Panc1 (cell line): ENCODE results near the gene FAM193A. TPM values are rescaled to one million over a fixed set of nuclear protein-coding genes. Genes with fewer than 3 reads are reported as not detected.

Experiments
- ATAC-seq: fragments of 200-7000 bp; cut with Tn5 transposase; 2 replicates; pipeline ENCODE4 v1.9.1; 2020; ENCODE audit warnings: mild to moderate bottlenecking, moderate library complexity
- BruUV-seq: library from RNA; stranded (reverse); fragments of 400-500 nt; replicated peaks from 2 replicates; lab custom pipeline; 2021; lab: Mats Ljungman, UMichigan
- CTCF ChIA-PET: fragments of 300-600 bp; sonication (Branson Sonifier 250); formaldehyde crosslinking; loops from one replicate; lab custom pipeline; 2022; ENCODE audit warnings: antibody characterized with exemption; lab: Charles Lee
- POLR2A ChIA-PET: fragments of 300-600 bp; sonication (Branson Sonifier 250); formaldehyde crosslinking; loops from one replicate; lab custom pipeline; 2022; ENCODE audit warnings: antibody characterized with exemption; lab: Charles Lee
- DNase-seq: peaks from one replicate; pipeline ENCODE4 v3.0.0-alpha.2; 2010; ENCODE audit warnings: low read depth, low spot score
- H3K27ac ChIP-seq: 2 replicates; pipeline ENCODE4 v1.5.1; 2011; ENCODE audit warnings: mild to moderate bottlenecking, low read length, inconsistent platforms
- H3K27me3 ChIP-seq: fragments of 200-500 bp; sonication (Bioruptor generic); 2 replicates; pipeline ENCODE4 v1.6.0; 2014; ENCODE audit warnings: low read length, inconsistent platforms; ENCODE audit not compliant: control insufficient read depth, insufficient read depth
- H3K36me3 ChIP-seq: fragments of 200-500 bp; sonication (Bioruptor generic); 2 replicates; pipeline ENCODE4 v1.5.1; 2014; ENCODE audit warnings: inconsistent platforms, mild to moderate bottlenecking, low read length, moderate library complexity; ENCODE audit not compliant: control insufficient read depth, insufficient read depth
- H3K4me1 ChIP-seq: 2 replicates; pipeline ENCODE4 v1.5.1; 2011; ENCODE audit warnings: inconsistent platforms, mild to moderate bottlenecking, low read length, moderate library complexity; ENCODE audit not compliant: control insufficient read depth, insufficient read depth
- H3K4me3 ChIP-seq, 2 experiments: 2 replicates each; pipeline ENCODE4 v1.5.1; 2011 to 2012; ENCODE audit warnings: low read depth in 2 of 2, low read length in 2 of 2, mild to moderate bottlenecking in 2 of 2, inconsistent platforms in 1 of 2, moderate library complexity in 1 of 2
- H3K9me3 ChIP-seq: fragments of 200-500 bp; sonication (Bioruptor generic); 2 replicates; pipeline ENCODE4 v1.5.1; 2014; ENCODE audit warnings: low read depth, mild to moderate bottlenecking, inconsistent platforms, low read length, moderate library complexity; ENCODE audit not compliant: control insufficient read depth, insufficient read depth
- CTCF ChIP-seq: fragments of 450-650 bp; IDR thresholded peaks from 2 replicates; pipeline ENCODE4 v1.5.1; 2017; ENCODE audit warnings: mild to moderate bottlenecking
- POLR2AphosphoS5 ChIP-seq: IDR thresholded peaks from 2 replicates; pipeline ENCODE4 v1.6.1; 2012; ENCODE audit warnings: mild to moderate bottlenecking, low read depth, low read length, moderate library complexity
- SIN3A ChIP-seq: IDR thresholded peaks from 2 replicates; pipeline ENCODE4 v1.6.1; 2012; ENCODE audit warnings: low read depth, mild to moderate bottlenecking, low read length, moderate library complexity, borderline replicate concordance; ENCODE audit not compliant: insufficient read depth
- TCF7L2 ChIP-seq: IDR thresholded peaks from 2 replicates; pipeline ENCODE4 v1.6.1; 2011; ENCODE audit warnings: mild to moderate bottlenecking, low read depth, low read length, inconsistent platforms
- in situ Hi-C: cut with HindIII; loops from 2 replicates; pipeline ENCODE4 v1.10.0; 2016; ENCODE audit warnings: low sequenced_read_pairs, low pct_unique_long_range_greater_than_20kb
- intact Hi-C: fragments of 100-400 bp; cut with micrococcal nuclease; formaldehyde crosslinking; loops from one replicate; pipeline ENCODE4 v1.10.0; 2022; ENCODE audit not compliant: unreplicated experiment
- total RNA-seq: library from RNA; stranded (reverse); gene quantifications from one replicate; pipeline ENCODE4 v1.2.1, GENCODE V29; 2021; ENCODE audit not compliant: unreplicated experiment
- TF ChIP-seq, protein P1 (sequence below), 2 experiments: IDR thresholded peaks; 2 replicates each; pipeline ENCODE4 v1.6.1; 2011 to 2012; ENCODE audit warnings: low read depth in 2 of 2, control low read depth in 1 of 2, low read length in 1 of 2, mild to moderate bottlenecking in 1 of 2, moderate library complexity in 1 of 2; ENCODE audit not compliant: insufficient read depth in 1 of 2

The FAM193A gene
- total RNA-seq, 1 experiment from 2014 or later = 25.7 TPM

DNA sequence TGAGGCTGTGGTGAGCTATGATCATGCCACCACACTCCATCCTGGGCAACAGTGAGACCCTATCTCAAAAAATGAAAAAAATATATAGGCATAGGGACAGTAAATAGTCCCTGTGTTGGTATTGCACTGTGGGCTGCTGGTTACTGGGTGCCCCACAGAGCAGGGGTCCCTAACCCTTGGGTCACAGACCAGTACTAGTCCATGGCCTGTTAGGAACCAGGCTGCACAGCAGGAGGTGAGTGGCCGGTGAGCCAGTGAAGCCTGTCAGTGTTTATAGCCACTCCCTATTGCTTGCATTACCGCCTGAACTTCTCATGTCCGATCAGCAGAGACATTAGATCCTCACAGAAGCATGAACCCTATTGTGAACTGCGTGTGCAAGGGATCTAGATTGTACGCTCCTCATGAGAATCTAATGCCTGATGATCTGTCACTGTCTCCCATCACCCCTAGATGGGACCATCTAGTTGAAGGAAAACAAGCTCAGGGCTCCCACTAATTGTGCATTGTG lies 113.2 kb downstream of the FAM193A start:
- BruUV-seq = no TSS peak
- in situ Hi-C loops (no loop called here), intact Hi-C loops (no loop called here)
- DNase-seq (no peak), ATAC-seq (no peak)
- Histone ChIP-seq H3K27ac (no peak overlapping the region), H3K36me3 (no peaks in the 10 kb centered on the region; the same call in 1 of the 2 replicates), H3K9me3 (no peaks in the 10 kb centered on the region), H3K27me3 (no peaks in the 10 kb centered on the region), H3K4me3 (no peak overlapping the region), H3K4me1 (no peaks in the 10 kb centered on the region)
- ChIA-PET CTCF (no interaction called here), POLR2A (no interaction called here)
- TF ChIP-seq SIN3A = no peak
- no peak for TF ChIP-seq TCF7L2
- no peak for TF ChIP-seq CTCF
- TF ChIP-seq POLR2AphosphoS5 = no peak
- TF ChIP-seq, protein P1, sequence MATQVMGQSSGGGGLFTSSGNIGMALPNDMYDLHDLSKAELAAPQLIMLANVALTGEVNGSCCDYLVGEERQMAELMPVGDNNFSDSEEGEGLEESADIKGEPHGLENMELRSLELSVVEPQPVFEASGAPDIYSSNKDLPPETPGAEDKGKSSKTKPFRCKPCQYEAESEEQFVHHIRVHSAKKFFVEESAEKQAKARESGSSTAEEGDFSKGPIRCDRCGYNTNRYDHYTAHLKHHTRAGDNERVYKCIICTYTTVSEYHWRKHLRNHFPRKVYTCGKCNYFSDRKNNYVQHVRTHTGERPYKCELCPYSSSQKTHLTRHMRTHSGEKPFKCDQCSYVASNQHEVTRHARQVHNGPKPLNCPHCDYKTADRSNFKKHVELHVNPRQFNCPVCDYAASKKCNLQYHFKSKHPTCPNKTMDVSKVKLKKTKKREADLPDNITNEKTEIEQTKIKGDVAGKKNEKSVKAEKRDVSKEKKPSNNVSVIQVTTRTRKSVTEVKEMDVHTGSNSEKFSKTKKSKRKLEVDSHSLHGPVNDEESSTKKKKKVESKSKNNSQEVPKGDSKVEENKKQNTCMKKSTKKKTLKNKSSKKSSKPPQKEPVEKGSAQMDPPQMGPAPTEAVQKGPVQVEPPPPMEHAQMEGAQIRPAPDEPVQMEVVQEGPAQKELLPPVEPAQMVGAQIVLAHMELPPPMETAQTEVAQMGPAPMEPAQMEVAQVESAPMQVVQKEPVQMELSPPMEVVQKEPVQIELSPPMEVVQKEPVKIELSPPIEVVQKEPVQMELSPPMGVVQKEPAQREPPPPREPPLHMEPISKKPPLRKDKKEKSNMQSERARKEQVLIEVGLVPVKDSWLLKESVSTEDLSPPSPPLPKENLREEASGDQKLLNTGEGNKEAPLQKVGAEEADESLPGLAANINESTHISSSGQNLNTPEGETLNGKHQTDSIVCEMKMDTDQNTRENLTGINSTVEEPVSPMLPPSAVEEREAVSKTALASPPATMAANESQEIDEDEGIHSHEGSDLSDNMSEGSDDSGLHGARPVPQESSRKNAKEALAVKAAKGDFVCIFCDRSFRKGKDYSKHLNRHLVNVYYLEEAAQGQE (IDR thresholded peaks at IDR 0.05; ENCODE audit: insufficient read depth in 1 of 2, low read depth in 2 of 2, low read length in 1 of 2) = no peak

- no peaks in the 10 kb centered on the region for H3K9me3 ChIP-seq
- in situ Hi-C loops = no loop called here
- TF ChIP-seq, protein P1 (IDR thresholded peaks at IDR 0.05; ENCODE audit: insufficient read depth in 1 of 2, low read depth in 2 of 2, low read length in 1 of 2) = no peak
- TF ChIP-seq CTCF (no peak), SIN3A (no peak)
- ATAC-seq = no peak
- H3K4me1 ChIP-seq = no peaks in the 10 kb centered on the region
- no peak overlapping the region for H3K4me3 ChIP-seq
- H3K36me3 ChIP-seq = no peaks in the 10 kb centered on the region
- no peak overlapping the region for H3K27ac ChIP-seq
- CTCF ChIA-PET = no interaction called here
- BruUV-seq = no TSS peak
- POLR2A ChIA-PET = no interaction called here
- no peak for DNase-seq
- no peaks in the 10 kb centered on the region for H3K27me3 ChIP-seq
- intact Hi-C loops = no loop called here
Observed at GRCh38 chr4:2650276-2650675, 113.8 kb downstream of the FAM193A start.
